H1 (cell line): ENCODE data around the gene TMEM161A. TPM values are rescaled to one million over a fixed set of nuclear protein-coding genes. Genes with fewer than 3 reads are reported as not detected.

ENCODE experiments used
- CEBPB ChIP-seq: IDR thresholded peaks from 2 replicates; pipeline ENCODE4 v1.6.1; 2012; ENCODE audit warnings: low read depth, low read length
- JUN ChIP-seq: IDR thresholded peaks from 2 replicates; pipeline ENCODE4 v1.6.1; 2011; ENCODE audit warnings: low read depth, mild to moderate bottlenecking, improper control_type of control experiment, low read length
- NANOG ChIP-seq: IDR thresholded peaks from 2 replicates; pipeline ENCODE4 v1.6.1; 2011; ENCODE audit warnings: low read length, low read depth, mild to moderate bottlenecking, inconsistent platforms; ENCODE audit not compliant: insufficient read depth, poor library complexity, severe bottlenecking
- NRF1 ChIP-seq: IDR thresholded peaks from 2 replicates; pipeline ENCODE4 v1.6.1; 2011; ENCODE audit warnings: mild to moderate bottlenecking, low read depth, low read length, improper control_type of control experiment
- RFX5 ChIP-seq: IDR thresholded peaks from 2 replicates; pipeline ENCODE4 v1.6.1; 2011; ENCODE audit warnings: low read depth, low read length, improper control_type of control experiment, borderline replicate concordance
- RNF2 ChIP-seq: fragments of 200-900, 300-1000 bp; sonication (generic); IDR thresholded peaks from 2 replicates; pipeline ENCODE4 v1.7.1; 2016; ENCODE audit warnings: borderline replicate concordance, low read depth, mild to moderate bottlenecking, antibody characterized with exemption, low read length; ENCODE audit not compliant: poor library complexity, severe bottlenecking; ENCODE audit errors: missing control alignments
- SUZ12 ChIP-seq: fragments of 200-600 bp; sonication (generic); IDR thresholded peaks from 2 replicates; pipeline ENCODE4 v1.6.1; 2012; ENCODE audit warnings: mild to moderate bottlenecking, inconsistent platforms, low read length, moderate library complexity, mixed read lengths
- polyA plus RNA-seq, 7 experiments: library from polyadenylated mRNA; depleted of rRNA in 3 of 7; stranded (reverse) in 5 of 7; unstranded in 2 of 7; fragments of >200 nt in 5 of 7; fragments of 200-250 nt in 2 of 7; gene quantifications; 1 replicate in 5 of 7; 2 replicates in 1 of 7; 4 replicates in 1 of 7; pipeline versions ENCODE4 v1.2.1 to v1.2.3, GENCODE V29; 2011 to 2013; ENCODE audit warnings: missing spikeins in 2 of 7, mixed read lengths in 2 of 7
- total RNA-seq: library from RNA; stranded (reverse); fragmentation: NEBNext Ultra II Directional; extraction: Animal tissue kit (Norgen Biotek cat#: 25700); gene quantifications from 2 replicates; pipeline ENCODE4 v1.2.1, GENCODE V29; 2021

TMEM161A gene
- total and polyA plus RNA-seq, 2 of the 8 experiments (the other 6 are each of a cell fraction or from before 2014, with no cell fraction given) = 47.8 to 103 TPM

DNA sequence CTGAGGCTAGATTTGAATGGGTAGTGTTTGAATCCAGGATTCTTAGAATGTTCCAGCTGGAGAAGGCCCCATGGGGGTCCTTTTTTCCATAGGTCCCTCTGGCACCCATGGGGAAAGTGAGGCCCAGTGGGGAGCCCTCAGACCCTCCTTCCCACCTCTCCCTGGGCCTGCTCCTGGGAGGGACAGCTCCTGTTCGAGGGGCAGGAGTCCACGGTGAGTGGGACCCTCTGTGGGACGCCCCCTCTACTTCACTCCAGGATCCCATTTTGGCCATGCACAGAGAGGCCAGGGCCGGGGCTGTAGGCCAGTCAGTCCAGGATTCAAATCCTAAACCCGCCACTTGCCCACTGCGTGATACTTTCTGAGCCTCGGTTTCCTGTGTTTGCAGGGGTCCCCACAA is 24.2 kb upstream of the TMEM161A start (continued):
- no peak for TF ChIP-seq SUZ12
- TF ChIP-seq CEBPB = no peak
- no peak for TF ChIP-seq NANOG
- no peak for TF ChIP-seq RNF2
- no peak for TF ChIP-seq RFX5
- TF ChIP-seq NRF1 = no peak
- no peak for TF ChIP-seq JUN
